Loucy (cell line): ENCODE measurements around the gene SYNDIG1.

Experiments used
- H2AFZ ChIP-seq: fragments of 200-600 bp; sonication (generic); 2 replicates; pipeline ENCODE4 v1.6.0; 2016; ENCODE audit warnings: antibody characterized with exemption, mild to moderate bottlenecking, low read length, moderate library complexity
- H3F3A ChIP-seq: fragments of 200-600 bp; 2 replicates; pipeline ENCODE4 v1.6.0; 2016; ENCODE audit warnings: antibody characterized with exemption, low read depth, mild to moderate bottlenecking
- H3K27me3 ChIP-seq: fragments of 200-600 bp; sonication (generic); 2 replicates; pipeline ENCODE4 v1.6.1; 2014; ENCODE audit warnings: low read length, mild to moderate bottlenecking; ENCODE audit not compliant: insufficient read depth, poor library complexity, severe bottlenecking
- H3K36me3 ChIP-seq: fragments of 200-600 bp; sonication (generic); 2 replicates; pipeline ENCODE4 v1.6.1; 2016; ENCODE audit warnings: low read length; ENCODE audit not compliant: insufficient read depth
- H3K4me1 ChIP-seq: fragments of 200-600 bp; sonication (generic); 2 replicates; pipeline ENCODE4 v1.5.1; 2014; ENCODE audit warnings: low read length, mild to moderate bottlenecking; ENCODE audit not compliant: insufficient read depth, poor library complexity, severe bottlenecking
- H3K4me2 ChIP-seq: fragments of 200-600 bp; sonication (generic); 2 replicates; pipeline ENCODE4 v1.6.0; 2014; ENCODE audit warnings: antibody characterized with exemption, low read length, low read depth, mild to moderate bottlenecking; ENCODE audit not compliant: poor library complexity, severe bottlenecking
- H3K4me3 ChIP-seq: fragments of 200-600 bp; sonication (generic); 2 replicates; pipeline ENCODE4 v1.5.1; 2014; ENCODE audit warnings: low read length, mild to moderate bottlenecking, mixed read lengths; ENCODE audit not compliant: poor library complexity, severe bottlenecking
- H3K79me2 ChIP-seq: fragments of 200-600 bp; sonication (generic); 2 replicates; pipeline ENCODE4 v1.6.1; 2014; ENCODE audit warnings: low read length; ENCODE audit not compliant: insufficient read depth
- H3K9ac ChIP-seq: fragments of 200-600 bp; sonication (generic); 2 replicates; pipeline ENCODE4 v1.6.0; 2014; ENCODE audit warnings: mild to moderate bottlenecking, low read depth, low read length, moderate library complexity; ENCODE audit not compliant: poor library complexity, severe bottlenecking
- H3K9me2 ChIP-seq: fragments of 200-600 bp; sonication (generic); replicated peaks from 2 replicates; pipeline ENCODE4 v1.6.1; 2016; ENCODE audit warnings: low read depth, low read length, mixed read lengths
- H3K9me3 ChIP-seq: fragments of 200-600 bp; sonication (generic); 2 replicates; pipeline ENCODE4 v1.6.1; 2014; ENCODE audit warnings: mild to moderate bottlenecking, antibody characterized with exemption, low read length, low read depth; ENCODE audit not compliant: insufficient read depth
- H4K20me1 ChIP-seq: fragments of 200-600 bp; sonication (generic); 2 replicates; pipeline ENCODE4 v1.6.0; 2014; ENCODE audit warnings: antibody characterized with exemption, low read length, mild to moderate bottlenecking; ENCODE audit not compliant: insufficient read depth, poor library complexity, severe bottlenecking
- EZH2phosphoT487 ChIP-seq: fragments of 200-600 bp; IDR thresholded peaks from 2 replicates; pipeline ENCODE4 v1.6.1; 2018; ENCODE audit warnings: antibody characterized with exemption, mild to moderate bottlenecking, moderate library complexity, borderline replicate concordance
- TF ChIP-seq, protein P1 (sequence below): fragments of 200-600 bp; sonication (generic); conservative IDR thresholded peaks from 2 replicates; pipeline ENCODE4 v1.5.1; 2014; ENCODE audit warnings: mild to moderate bottlenecking, antibody characterized with exemption, low read length

The SYNDIG1 gene

DNA sequence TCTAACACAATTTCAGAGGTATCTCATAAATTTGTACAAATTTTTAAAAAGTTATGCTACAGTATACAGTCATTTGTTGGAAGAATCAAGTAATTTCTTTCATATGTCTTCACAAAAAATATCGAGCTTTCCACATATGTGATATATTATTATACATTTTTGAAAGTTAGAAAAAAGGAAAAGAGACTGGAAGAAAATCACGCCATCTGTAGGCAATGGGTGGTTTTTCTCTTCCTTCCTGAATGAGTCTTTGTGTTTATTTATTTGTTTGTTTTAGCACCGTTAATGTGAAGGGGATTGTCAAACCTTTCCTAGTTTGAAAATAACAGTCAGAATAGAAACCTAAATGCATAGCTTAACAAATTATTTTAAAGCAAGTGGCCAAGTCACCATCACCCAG lies 130.6 kb downstream of the SYNDIG1 start:
- no peak overlapping the region for H3K4me2 ChIP-seq
- no peaks in the 10 kb centered on the region for H3K27me3 ChIP-seq
- H3K79me2 ChIP-seq, result no peaks in the 10 kb centered on the region
- no peaks in the 10 kb centered on the region for H3K4me1 ChIP-seq
- H3K4me3 ChIP-seq, result no peak overlapping the region
- no peaks in the 10 kb centered on the region for H4K20me1 ChIP-seq
- no peaks in the 10 kb centered on the region for H3K36me3 ChIP-seq
- H3K9ac ChIP-seq, result no peak overlapping the region
- no peak overlapping the region for H2AFZ ChIP-seq
- no peak for TF ChIP-seq EZH2phosphoT487
- TF ChIP-seq, protein P1, sequence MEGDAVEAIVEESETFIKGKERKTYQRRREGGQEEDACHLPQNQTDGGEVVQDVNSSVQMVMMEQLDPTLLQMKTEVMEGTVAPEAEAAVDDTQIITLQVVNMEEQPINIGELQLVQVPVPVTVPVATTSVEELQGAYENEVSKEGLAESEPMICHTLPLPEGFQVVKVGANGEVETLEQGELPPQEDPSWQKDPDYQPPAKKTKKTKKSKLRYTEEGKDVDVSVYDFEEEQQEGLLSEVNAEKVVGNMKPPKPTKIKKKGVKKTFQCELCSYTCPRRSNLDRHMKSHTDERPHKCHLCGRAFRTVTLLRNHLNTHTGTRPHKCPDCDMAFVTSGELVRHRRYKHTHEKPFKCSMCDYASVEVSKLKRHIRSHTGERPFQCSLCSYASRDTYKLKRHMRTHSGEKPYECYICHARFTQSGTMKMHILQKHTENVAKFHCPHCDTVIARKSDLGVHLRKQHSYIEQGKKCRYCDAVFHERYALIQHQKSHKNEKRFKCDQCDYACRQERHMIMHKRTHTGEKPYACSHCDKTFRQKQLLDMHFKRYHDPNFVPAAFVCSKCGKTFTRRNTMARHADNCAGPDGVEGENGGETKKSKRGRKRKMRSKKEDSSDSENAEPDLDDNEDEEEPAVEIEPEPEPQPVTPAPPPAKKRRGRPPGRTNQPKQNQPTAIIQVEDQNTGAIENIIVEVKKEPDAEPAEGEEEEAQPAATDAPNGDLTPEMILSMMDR, result no peak
- H3F3A ChIP-seq, result no peaks in the 10 kb centered on the region
- no peaks in the 10 kb centered on the region for H3K9me3 ChIP-seq
- H3K9me2 ChIP-seq, result no peaks in the 10 kb centered on the region

DNA sequence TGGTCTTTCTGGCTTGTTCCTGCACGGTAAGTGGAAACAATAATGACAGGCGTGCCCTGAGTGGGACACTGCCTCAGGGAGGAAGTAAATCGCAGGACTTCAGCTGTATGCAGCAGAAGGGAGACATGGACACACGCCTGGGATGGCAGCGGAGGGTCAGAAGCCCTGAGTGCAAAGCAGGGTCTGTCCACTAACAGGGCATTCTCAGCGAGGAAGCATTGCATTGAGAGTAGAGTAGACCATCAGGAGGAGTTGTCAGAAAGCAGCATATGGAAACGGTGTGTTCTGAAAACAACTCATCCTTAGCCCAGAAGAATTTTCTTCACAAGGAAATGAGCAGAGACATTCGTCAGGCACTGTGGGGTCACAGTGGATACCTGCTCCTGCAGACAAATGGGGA lies 134.0 kb downstream of the SYNDIG1 start:
- Histone ChIP-seq H3K9ac (no peak overlapping the region), H3K4me1 (no peaks in the 10 kb centered on the region), H3K4me2 (no peak overlapping the region), H3K79me2 (no peaks in the 10 kb centered on the region), H4K20me1 (no peaks in the 10 kb centered on the region), H3K4me3 (no peak overlapping the region), H3K36me3 (no peaks in the 10 kb centered on the region), H2AFZ (no peak overlapping the region), H3F3A (no peaks in the 10 kb centered on the region), H3K9me2 (no peaks in the 10 kb centered on the region), H3K27me3 (no peaks in the 10 kb centered on the region), H3K9me3 (no peaks in the 10 kb centered on the region)
- TF ChIP-seq EZH2phosphoT487, result no peak
- TF ChIP-seq, protein P1, result no peak

DNA sequence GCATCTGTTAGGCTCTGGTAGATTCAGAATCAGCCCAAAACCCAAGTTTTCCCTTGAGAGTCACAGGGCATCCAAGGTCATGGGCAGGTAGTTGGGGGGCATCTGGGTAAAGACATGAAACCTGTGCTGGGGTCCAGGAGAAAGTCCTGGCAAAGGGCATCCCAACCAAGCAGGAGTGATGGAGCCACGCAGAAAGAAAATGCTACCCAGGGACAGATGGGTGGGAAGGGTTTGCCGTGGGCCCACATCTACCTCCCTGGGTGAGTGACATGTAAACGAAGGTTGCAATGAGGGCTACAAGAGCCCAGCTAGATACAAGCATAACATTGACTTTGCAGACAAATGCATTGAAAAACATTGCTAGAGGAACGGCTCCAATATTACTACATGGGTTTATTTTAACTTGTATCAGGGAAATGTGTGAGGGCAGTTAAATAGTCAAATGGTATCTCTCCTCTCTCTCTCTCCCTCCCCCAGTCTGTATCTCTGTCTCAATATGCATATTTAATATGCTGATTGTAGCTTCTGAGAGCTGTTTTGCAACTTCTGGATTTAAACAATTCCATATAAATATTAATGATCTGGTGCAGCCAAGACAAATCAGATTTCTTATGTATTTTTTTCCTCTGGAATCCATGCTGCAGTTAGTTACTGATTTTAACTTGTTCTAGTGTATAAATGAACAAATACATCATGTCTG lies 135.7 kb downstream of the SYNDIG1 start:
- Histone ChIP-seq H3K4me1 (no peaks in the 10 kb centered on the region), H3K4me2 (no peak overlapping the region), H3K27me3 (no peaks in the 10 kb centered on the region), H4K20me1 (no peaks in the 10 kb centered on the region), H3K79me2 (no peaks in the 10 kb centered on the region), H3K4me3 (no peak overlapping the region), H3K9ac (no peak overlapping the region), H2AFZ (no peak overlapping the region), H3K9me3 (no peaks in the 10 kb centered on the region), H3F3A (no peaks in the 10 kb centered on the region), H3K36me3 (no peaks in the 10 kb centered on the region), H3K9me2 (no peaks in the 10 kb centered on the region)
- TF ChIP-seq, protein P1, result no peak
- TF ChIP-seq EZH2phosphoT487, result no peak
